GM12875 (cell line): ENCODE results near the gene PPP2R5B.

Source experiments
- H3K4me3 ChIP-seq: one replicate; pipeline ENCODE4 v1.5.1; 2011; ENCODE audit warnings: low read depth, low read length, control low read depth
- TF ChIP-seq, protein P1 (sequence below): IDR thresholded peaks from 2 replicates; pipeline ENCODE4 v1.5.1; 2011; ENCODE audit warnings: low read depth, mild to moderate bottlenecking, control low read depth, inconsistent platforms, low read length, moderate library complexity, borderline replicate concordance; ENCODE audit not compliant: insufficient read depth

PPP2R5B gene

DNA sequence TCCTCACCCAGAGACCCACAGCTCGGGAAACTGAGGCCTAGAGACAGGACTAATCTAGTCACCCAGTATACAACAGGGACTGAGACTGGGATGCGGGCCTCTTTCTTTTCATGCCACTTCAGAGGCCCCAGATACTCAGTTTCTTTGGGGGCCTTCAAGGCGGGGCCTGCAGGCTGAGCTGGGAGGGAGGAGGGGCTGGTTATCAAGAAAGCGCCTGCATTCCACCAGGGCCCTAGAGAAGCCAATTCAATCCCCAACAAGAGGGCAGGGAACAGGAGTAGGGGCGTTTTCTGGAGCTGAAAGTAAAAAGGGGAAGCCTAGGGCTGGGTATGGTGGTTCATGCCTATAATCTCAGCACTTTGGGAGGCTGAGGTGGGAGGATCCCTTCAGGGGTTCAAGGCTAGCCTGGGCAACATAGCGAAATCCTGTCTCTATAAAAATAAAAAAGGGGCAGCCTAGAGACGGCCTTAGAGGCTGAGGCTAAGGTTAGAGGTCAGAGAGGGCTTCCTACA lies 9.1 kb upstream of the PPP2R5B start:
- TF ChIP-seq, protein P1, sequence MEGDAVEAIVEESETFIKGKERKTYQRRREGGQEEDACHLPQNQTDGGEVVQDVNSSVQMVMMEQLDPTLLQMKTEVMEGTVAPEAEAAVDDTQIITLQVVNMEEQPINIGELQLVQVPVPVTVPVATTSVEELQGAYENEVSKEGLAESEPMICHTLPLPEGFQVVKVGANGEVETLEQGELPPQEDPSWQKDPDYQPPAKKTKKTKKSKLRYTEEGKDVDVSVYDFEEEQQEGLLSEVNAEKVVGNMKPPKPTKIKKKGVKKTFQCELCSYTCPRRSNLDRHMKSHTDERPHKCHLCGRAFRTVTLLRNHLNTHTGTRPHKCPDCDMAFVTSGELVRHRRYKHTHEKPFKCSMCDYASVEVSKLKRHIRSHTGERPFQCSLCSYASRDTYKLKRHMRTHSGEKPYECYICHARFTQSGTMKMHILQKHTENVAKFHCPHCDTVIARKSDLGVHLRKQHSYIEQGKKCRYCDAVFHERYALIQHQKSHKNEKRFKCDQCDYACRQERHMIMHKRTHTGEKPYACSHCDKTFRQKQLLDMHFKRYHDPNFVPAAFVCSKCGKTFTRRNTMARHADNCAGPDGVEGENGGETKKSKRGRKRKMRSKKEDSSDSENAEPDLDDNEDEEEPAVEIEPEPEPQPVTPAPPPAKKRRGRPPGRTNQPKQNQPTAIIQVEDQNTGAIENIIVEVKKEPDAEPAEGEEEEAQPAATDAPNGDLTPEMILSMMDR = no peak
- no peak overlapping the region for H3K4me3 ChIP-seq

DNA sequence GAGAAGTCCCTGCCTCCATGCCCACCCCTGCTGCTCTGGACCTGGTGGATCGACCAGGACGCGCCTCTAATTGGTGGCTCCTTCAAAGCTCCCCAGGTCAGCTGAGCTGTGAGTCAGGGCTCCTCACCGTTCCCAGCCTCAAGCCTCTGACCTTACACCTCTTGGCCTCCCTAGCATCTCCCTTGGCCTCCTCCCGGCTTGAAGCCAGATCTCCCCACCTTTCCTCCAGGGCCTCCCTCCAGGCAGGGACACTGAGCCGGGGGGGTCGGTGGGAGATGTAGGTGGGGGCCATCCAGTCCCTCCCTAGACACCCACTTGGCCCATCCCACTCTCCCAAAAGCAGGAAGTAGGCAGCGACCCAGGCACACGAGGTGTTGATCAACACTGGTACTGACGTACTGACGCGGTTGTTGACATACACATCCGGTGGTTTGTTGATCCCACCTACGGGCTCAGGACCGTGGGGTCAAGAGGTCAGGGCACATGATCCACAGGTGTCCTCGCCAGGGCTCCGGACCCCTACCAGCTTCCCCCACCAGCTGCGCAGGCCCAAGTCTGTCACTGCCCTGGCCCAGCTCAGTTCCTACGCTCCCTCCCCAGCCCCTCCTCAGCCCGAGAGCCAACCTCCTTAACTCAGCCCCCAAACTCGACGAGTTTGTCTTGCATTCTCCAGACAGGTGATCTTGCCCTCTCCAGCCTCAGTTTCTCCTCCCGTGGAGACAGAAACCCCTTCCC lies 8.3 kb upstream of the PPP2R5B start:
- H3K4me3 ChIP-seq = peak overlapping the region; percentile 83
- TF ChIP-seq, protein P1 = no peak

GRCh38 chr11:64916775-64917662 lies 7.5 kb upstream of the PPP2R5B start, which contains the start of gene ATG2A:
ATG2A (minus strand) TSS chr11:64917209; CDS start chr11:64917135, 74 bp downstream.
- H3K4me3 ChIP-seq = peak within 1 kb of the TSS; percentile 83
- TF ChIP-seq, protein P1 = no peak

DNA sequence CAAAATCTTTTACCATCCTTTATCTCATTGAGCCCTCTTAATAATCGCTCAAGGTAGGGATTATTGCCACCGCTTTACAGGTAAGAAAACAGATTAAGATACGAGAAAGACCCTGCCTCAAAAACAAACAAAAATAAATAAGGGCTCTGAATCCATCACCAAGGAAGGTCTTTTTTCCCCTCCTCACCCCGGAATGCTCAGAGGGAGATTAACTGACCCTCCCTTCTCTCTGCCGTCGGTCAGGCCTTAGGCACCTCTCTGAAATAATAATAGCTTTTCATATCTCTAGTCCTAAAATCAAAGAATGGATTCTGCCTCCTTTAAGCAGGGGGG lies 6.9 kb upstream of the PPP2R5B start:
- peak overlapping the region; percentile 40 for H3K4me3 ChIP-seq
- TF ChIP-seq, protein P1 = no peak

DNA sequence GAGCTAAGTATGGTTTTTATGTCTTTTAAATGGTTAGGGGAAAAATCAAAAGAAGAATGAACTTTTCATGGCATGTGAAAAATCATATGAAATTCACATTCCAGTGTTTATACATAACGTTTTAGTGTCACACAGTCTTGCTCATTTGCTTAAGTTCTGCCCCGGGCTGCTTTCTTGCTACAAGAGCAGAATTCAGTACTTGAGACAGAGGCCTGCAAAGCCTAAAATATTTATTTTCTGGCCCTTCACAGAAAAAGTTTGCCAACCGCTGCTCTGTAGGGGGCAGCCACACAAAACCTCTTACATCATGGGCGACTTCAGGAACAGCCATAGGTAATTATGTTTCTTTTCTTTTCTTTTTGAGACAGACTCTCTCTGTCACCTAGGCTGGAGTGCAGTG lies 6.5 kb upstream of the PPP2R5B start:
- TF ChIP-seq, protein P1 = 0 out of 2 replicates have a peak, but pooled peaks have one; percentile 12
- H3K4me3 ChIP-seq = peak overlapping the region; percentile 40

GRCh38 chr11:64919627-64920026 lies 4.9 kb upstream of the PPP2R5B start:
- H3K4me3 ChIP-seq = no peak overlapping the region
- TF ChIP-seq, protein P1 = no peak
